Chondrocyte (in vitro differentiated cells): ENCODE data around the gene LMX1B. TPM values are rescaled to one million over a fixed set of nuclear protein-coding genes. Genes with fewer than 3 reads are reported as not detected.

Experiments
- DNase-seq: peaks from one replicate; pipeline ENCODE4 v3.0.0; 2021; ENCODE audit warnings: mixed read lengths, low spot score
- H3K27ac Mint-ChIP-seq: one replicate; pipeline ENCODE4 v1.8.0; 2021; ENCODE audit warnings: mild to moderate bottlenecking, moderate library complexity, mixed read lengths; ENCODE audit not compliant: unreplicated experiment
- H3K27me3 Mint-ChIP-seq: 2 replicates; pipeline ENCODE4 v1.8.0; 2021; ENCODE audit warnings: low read depth, mixed read lengths
- H3K36me3 Mint-ChIP-seq: 2 replicates; pipeline ENCODE4 v1.8.0; 2021; ENCODE audit warnings: low read depth, mixed read lengths
- H3K4me1 Mint-ChIP-seq: 2 replicates; pipeline ENCODE4 v1.8.0; 2021; ENCODE audit warnings: low read depth, mild to moderate bottlenecking, mixed read lengths
- H3K4me3 Mint-ChIP-seq: one replicate; pipeline ENCODE4 v1.8.0; 2021; ENCODE audit warnings: mild to moderate bottlenecking, moderate library complexity, mixed read lengths; ENCODE audit not compliant: unreplicated experiment
- H3K9me3 Mint-ChIP-seq: 2 replicates; pipeline ENCODE4 v1.8.0; 2021; ENCODE audit warnings: low read depth, mixed read lengths
- total RNA-seq: library from RNA; stranded (reverse); gene quantifications from 3 replicates; pipeline ENCODE4 v1.2.1, GENCODE V29; 2021
- TF ChIP-seq, protein P1 (sequence below): fragments of 200-600 bp; sonication (generic); IDR thresholded peaks from 2 replicates; pipeline ENCODE4 v1.5.0; 2021; ENCODE audit warnings: antibody characterized with exemption, mild to moderate bottlenecking, moderate library complexity

The LMX1B gene
- total RNA-seq, 1 donor from 2014 or later: not detected

DNA sequence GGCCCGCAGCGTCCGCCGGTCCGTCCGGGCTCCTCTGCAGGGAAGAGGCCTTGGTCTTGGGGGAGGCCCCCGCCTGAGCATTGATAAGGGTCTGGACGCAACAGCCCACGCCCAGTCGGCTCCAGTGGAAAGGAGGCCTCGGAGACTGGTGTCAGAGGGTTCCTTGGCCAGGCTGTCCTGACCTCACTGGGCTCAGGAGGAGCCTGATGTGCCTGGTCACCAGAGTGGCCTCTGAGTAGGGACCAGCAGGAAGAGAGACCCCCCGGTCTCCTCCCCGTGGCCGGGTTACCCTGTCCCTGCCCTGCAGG is 13.2 kb downstream of the LMX1B start:
- Mint-ChIP-seq H3K36me3 (no peaks in the 10 kb centered on the region), H3K27ac (no peak overlapping the region), H3K4me3 (no peak overlapping the region), H3K9me3 (no peaks in the 10 kb centered on the region), H3K4me1 (peaks cover 9% of the 10 kb centered on the region), H3K27me3 (peaks cover 72% of the 10 kb centered on the region)
- DNase-seq: no peak
- TF ChIP-seq, protein P1, sequence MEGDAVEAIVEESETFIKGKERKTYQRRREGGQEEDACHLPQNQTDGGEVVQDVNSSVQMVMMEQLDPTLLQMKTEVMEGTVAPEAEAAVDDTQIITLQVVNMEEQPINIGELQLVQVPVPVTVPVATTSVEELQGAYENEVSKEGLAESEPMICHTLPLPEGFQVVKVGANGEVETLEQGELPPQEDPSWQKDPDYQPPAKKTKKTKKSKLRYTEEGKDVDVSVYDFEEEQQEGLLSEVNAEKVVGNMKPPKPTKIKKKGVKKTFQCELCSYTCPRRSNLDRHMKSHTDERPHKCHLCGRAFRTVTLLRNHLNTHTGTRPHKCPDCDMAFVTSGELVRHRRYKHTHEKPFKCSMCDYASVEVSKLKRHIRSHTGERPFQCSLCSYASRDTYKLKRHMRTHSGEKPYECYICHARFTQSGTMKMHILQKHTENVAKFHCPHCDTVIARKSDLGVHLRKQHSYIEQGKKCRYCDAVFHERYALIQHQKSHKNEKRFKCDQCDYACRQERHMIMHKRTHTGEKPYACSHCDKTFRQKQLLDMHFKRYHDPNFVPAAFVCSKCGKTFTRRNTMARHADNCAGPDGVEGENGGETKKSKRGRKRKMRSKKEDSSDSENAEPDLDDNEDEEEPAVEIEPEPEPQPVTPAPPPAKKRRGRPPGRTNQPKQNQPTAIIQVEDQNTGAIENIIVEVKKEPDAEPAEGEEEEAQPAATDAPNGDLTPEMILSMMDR: no peak

DNA sequence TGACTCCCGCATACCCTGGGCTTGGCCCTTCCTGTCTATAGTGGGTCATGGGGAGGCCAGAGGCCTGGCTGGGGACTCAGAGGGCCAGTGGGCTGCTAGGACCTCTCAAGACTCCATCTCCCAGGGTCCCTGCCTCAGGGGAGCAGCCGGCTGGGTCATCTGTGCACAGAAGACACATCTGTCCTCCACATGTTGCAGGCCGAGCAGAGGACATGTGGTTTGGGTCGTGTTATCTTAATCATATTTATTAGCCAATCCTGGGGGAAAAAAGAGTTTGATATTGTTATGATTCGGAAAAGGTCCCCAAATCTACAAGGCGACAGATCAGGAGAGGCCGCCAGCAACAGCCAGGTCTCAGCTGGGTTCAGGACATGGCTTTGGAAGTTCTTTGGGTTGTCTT is 14.4 kb downstream of the LMX1B start:
- TF ChIP-seq, protein P1: no peak
- Mint-ChIP-seq H3K36me3 (no peaks in the 10 kb centered on the region), H3K4me3 (no peak overlapping the region), H3K4me1 (peaks cover 9% of the 10 kb centered on the region), H3K9me3 (no peaks in the 10 kb centered on the region), H3K27me3 (peaks cover 69% of the 10 kb centered on the region), H3K27ac (no peak overlapping the region)
- DNase-seq: no peak

DNA sequence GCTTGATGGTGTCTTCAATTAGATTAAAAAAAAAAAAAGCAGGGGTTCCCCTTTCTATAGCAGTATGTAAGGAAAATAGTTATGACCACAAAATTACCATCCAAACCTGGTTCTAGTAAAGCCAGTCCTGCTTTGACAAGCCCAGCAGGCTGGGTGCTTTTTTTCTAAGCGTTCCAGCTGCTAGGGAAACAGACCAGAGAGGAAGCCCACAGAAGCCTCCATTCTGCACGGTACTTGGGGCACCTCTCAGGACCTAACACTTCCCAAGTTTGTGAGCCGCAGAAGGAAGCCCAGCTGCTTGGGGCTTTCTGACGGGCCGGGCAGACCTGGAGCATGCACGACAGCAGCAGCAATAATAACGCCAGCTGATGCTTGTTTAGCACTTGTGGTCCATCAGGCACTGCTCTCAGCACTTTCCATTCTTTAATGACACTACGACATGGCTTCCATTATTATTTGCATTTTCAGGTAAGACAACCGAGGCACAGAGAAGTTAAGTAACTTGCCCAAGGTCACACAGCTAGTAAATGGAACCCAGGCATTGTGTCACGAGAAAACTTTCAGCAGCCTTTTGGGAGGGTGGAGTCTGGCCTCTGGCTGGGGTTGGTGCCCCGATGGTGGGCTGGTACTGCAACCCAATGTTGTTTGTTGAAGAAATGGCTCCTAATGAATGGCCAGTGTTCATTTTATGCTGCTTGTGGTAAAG is 15.4 kb downstream of the LMX1B start:
- TF ChIP-seq, protein P1: no peak
- Mint-ChIP-seq H3K36me3 (no peaks in the 10 kb centered on the region), H3K4me3 (no peak overlapping the region), H3K4me1 (peaks cover 9% of the 10 kb centered on the region), H3K9me3 (no peaks in the 10 kb centered on the region), H3K27ac (no peak overlapping the region), H3K27me3 (peaks cover 70% of the 10 kb centered on the region)
- no peak for DNase-seq

DNA sequence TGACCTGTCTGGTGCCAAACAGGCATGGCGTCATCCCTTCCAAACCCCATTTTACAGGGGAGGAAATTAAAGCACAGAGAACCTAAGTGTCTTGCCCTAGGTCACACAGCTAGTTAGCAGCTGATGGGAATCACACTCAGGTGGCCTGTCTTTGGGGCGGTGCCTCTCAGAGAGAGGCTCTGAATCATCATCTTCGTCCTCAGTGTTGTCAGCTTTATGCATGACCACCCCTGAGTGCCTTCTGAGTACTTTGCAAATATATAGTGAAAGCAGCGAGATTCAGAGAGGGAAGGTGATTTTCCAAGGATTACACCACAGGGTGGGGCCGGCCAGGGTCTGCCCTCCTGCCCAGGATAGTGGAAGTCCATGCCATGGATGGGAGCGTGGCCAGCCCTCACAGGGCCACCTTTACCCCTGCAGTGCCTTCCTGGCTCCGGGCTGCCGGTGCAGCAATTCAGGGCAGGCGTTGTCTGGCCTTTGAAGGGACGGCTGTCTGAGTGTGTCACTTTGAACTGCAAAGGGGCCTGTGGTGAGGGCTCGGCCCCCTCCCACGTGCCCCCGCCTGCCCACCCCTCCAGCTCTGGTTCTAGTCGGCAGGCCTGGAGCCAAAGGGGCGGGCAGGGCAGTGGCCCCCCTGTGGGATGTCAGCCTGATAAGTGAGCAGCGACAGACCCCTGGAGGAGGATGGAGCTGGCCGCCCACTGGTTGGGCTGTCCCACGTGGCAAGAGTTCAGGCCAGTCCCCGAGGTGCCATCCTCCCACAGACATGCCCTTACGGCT is 16.9 kb downstream of the LMX1B start:
- Mint-ChIP-seq H3K36me3 (no peaks in the 10 kb centered on the region), H3K27me3 (peaks cover 61% of the 10 kb centered on the region), H3K9me3 (no peaks in the 10 kb centered on the region), H3K4me3 (no peak overlapping the region), H3K4me1 (peaks cover 9% of the 10 kb centered on the region), H3K27ac (no peak overlapping the region)
- TF ChIP-seq, protein P1: no peak
- DNase-seq: no peak

DNA sequence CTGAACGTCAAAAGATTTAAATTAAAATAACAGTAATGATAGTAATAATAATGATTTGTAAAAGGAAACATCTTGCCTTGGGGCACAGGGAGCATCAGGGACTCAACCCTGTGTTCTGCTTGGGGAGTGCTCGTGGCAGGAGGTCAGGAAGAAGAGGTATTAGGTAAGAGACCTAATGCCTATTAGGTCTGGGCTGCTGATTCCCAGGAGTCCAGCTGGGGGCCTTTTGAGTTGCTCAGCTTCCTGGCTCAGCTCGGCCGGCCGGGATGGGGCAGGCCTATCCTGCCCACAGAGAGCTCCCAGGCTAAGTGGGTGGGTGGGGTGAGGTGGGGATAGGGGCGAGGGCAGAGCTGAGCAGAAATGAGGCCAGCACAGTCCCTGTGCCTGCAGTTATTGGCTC is 17.5 kb downstream of the LMX1B start:
- TF ChIP-seq, protein P1: no peak
- Mint-ChIP-seq H3K9me3 (no peaks in the 10 kb centered on the region), H3K36me3 (no peaks in the 10 kb centered on the region), H3K4me3 (no peak overlapping the region), H3K27me3 (peaks cover 59% of the 10 kb centered on the region), H3K4me1 (peaks cover 3% of the 10 kb centered on the region), H3K27ac (no peak overlapping the region)
- no peak for DNase-seq
